Hepatocyte (in vitro differentiated cells): ENCODE results near the gene NCOR2. TPM values are rescaled to one million over a fixed set of nuclear protein-coding genes. Genes with fewer than 3 reads are reported as not detected.

Source experiments
- DNase-seq: peaks from one replicate; pipeline ENCODE4 v3.0.0-alpha.2; 2016; ENCODE audit warnings: low spot score
- H2AFZ ChIP-seq: fragments of 200-600 bp; sonication (generic); 2 replicates; pipeline ENCODE4 v1.6.0; 2016; ENCODE audit warnings: antibody characterized with exemption, mild to moderate bottlenecking
- H3K27ac ChIP-seq: fragments of 200-600 bp; sonication (generic); 2 replicates; pipeline ENCODE4 v1.5.1; 2016; ENCODE audit warnings: mild to moderate bottlenecking
- H3K27me3 ChIP-seq: fragments of 200-600 bp; sonication (generic); 2 replicates; pipeline ENCODE4 v1.6.1; 2016
- H3K36me3 ChIP-seq: fragments of 200-600 bp; sonication (generic); replicated peaks from 2 replicates; pipeline ENCODE4 v1.5.1; 2016; ENCODE audit warnings: low read depth; ENCODE audit not compliant: insufficient read depth
- H3K4me1 ChIP-seq: fragments of 200-600 bp; sonication (generic); 2 replicates; pipeline ENCODE4 v1.5.1; 2016; ENCODE audit warnings: mild to moderate bottlenecking, moderate library complexity; ENCODE audit not compliant: insufficient read depth
- H3K4me2 ChIP-seq: fragments of 200-600 bp; sonication (generic); 2 replicates; pipeline ENCODE4 v1.6.0; 2016
- H3K4me3 ChIP-seq: fragments of 200-600 bp; sonication (generic); 2 replicates; pipeline ENCODE4 v1.5.1; 2016; ENCODE audit warnings: mild to moderate bottlenecking
- H3K79me2 ChIP-seq: fragments of 200-600 bp; sonication (generic); 2 replicates; pipeline ENCODE4 v1.6.0; 2017; ENCODE audit warnings: mild to moderate bottlenecking
- H3K9me2 ChIP-seq: fragments of 200-600 bp; sonication (generic); replicated peaks from 2 replicates; pipeline ENCODE4 v1.6.0; 2017; ENCODE audit warnings: mild to moderate bottlenecking; ENCODE audit not compliant: insufficient read depth
- H3K9me3 ChIP-seq: fragments of 200-600 bp; sonication (generic); 2 replicates; pipeline ENCODE4 v1.5.1; 2016; ENCODE audit warnings: low read depth, mild to moderate bottlenecking
- H4K20me1 ChIP-seq: fragments of 200-600 bp; sonication (generic); 2 replicates; pipeline ENCODE4 v1.6.0; 2016; ENCODE audit warnings: mild to moderate bottlenecking; ENCODE audit not compliant: insufficient read depth, poor library complexity, severe bottlenecking
- EZH2 ChIP-seq: fragments of 200-600 bp; sonication (generic); IDR thresholded peaks from 2 replicates; pipeline ENCODE4 v1.6.1; 2016; ENCODE audit warnings: antibody characterized with exemption, mild to moderate bottlenecking, borderline replicate concordance
- EZH2phosphoT487 ChIP-seq: fragments of 200-600 bp; sonication (generic); IDR thresholded peaks from one replicate; pipeline ENCODE4 v1.6.1; 2018; ENCODE audit warnings: antibody characterized with exemption, mild to moderate bottlenecking, low read depth, moderate library complexity; ENCODE audit not compliant: unreplicated experiment, severe bottlenecking
- WGBS: methylation state at CpG from one replicate; pipeline ENCODE4 v1.1.6; 2016; ENCODE audit warnings: low lambda C conversion rate; ENCODE audit errors: missing lambda C conversion rate; 5-methylcytosine and 5-hydroxymethylcytosine counted together
- polyA plus RNA-seq: library from polyadenylated mRNA; unstranded; fragments of >200 nt; fragmentation: Nextera tagmentation; extraction: Ambion mirVana; gene quantifications from 2 replicates; pipeline ENCODE4 v1.2.1, GENCODE V29; 2016
- total RNA-seq: library from RNA; depleted of rRNA; stranded (reverse); fragments of >200 nt; gene quantifications from 2 replicates; pipeline ENCODE4 v1.2.3, GENCODE V29; 2014
- TF ChIP-seq, protein P1 (sequence below): fragments of 200-600 bp; sonication (generic); IDR thresholded peaks from 2 replicates; pipeline ENCODE4 v1.5.1; 2016; ENCODE audit warnings: antibody characterized with exemption, mild to moderate bottlenecking; ENCODE audit not compliant: poor library complexity

NCOR2 gene
- total and polyA plus RNA-seq, 2 experiments from 2014 or later: 40.3 to 121 TPM

- peaks cover 100% of the 10 kb centered on the region for H4K20me1 ChIP-seq
- peaks cover 100% of the 10 kb centered on the region for H3K79me2 ChIP-seq
- H3K9me2 ChIP-seq: no peaks in the 10 kb centered on the region
- H3K4me2 ChIP-seq: no peak overlapping the region
- no peak overlapping the region for H3K4me3 ChIP-seq
- H3K36me3 ChIP-seq: no peaks in the 10 kb centered on the region
- no peaks in the 10 kb centered on the region for H3K27me3 ChIP-seq
- TF ChIP-seq EZH2phosphoT487: no peak
- TF ChIP-seq, protein P1, sequence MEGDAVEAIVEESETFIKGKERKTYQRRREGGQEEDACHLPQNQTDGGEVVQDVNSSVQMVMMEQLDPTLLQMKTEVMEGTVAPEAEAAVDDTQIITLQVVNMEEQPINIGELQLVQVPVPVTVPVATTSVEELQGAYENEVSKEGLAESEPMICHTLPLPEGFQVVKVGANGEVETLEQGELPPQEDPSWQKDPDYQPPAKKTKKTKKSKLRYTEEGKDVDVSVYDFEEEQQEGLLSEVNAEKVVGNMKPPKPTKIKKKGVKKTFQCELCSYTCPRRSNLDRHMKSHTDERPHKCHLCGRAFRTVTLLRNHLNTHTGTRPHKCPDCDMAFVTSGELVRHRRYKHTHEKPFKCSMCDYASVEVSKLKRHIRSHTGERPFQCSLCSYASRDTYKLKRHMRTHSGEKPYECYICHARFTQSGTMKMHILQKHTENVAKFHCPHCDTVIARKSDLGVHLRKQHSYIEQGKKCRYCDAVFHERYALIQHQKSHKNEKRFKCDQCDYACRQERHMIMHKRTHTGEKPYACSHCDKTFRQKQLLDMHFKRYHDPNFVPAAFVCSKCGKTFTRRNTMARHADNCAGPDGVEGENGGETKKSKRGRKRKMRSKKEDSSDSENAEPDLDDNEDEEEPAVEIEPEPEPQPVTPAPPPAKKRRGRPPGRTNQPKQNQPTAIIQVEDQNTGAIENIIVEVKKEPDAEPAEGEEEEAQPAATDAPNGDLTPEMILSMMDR: no peak
- no peak for TF ChIP-seq EZH2
- peaks cover 27% of the 10 kb centered on the region for H3K4me1 ChIP-seq
- no peak overlapping the region for H3K27ac ChIP-seq
- no peaks in the 10 kb centered on the region for H3K9me3 ChIP-seq
- no peak for DNase-seq
- WGBS: 90% methylated on average over 27 of the region's 28 CpGs
- no peak overlapping the region for H2AFZ ChIP-seq
These were observed 12.0 kb downstream of the NCOR2 start for GRCh38 chr12:124555168-124556073.

DNA sequence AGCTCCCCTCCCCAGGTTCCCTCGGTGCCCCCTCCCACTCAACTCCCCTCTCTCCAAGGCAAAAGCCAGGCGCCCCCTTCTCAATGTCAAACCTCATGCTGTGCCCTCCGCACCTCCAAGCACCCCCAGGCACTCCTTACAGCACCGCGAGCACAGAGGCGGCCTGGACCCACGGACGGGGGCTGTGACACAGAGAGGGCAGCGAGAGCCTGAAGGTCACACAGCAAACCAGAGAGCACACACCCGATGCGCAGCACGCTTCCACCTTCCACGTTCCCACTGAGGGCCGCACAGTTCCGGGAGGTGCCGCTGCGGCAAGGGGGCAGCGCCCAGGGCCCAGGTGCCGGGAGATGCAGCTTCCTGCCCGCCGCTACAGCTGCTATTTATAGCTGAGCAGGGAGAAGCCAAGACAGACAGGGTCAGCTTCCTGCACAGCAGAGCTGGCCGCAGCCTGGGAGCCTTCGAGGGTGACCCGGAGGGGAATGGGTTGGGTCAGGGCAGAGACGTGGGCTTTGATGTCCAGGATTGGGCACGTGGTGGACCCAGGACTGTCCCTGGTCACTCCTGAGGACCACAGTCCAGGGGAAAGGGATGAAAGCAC lies 12.9 kb downstream of the NCOR2 start:
- Histone ChIP-seq H3K9me2 (no peaks in the 10 kb centered on the region), H3K4me3 (no peak overlapping the region), H3K79me2 (peaks cover 100% of the 10 kb centered on the region), H3K4me1 (peaks cover 36% of the 10 kb centered on the region), H3K27ac (no peak overlapping the region), H2AFZ (no peak overlapping the region), H3K36me3 (no peaks in the 10 kb centered on the region), H3K27me3 (no peaks in the 10 kb centered on the region), H4K20me1 (peaks cover 100% of the 10 kb centered on the region), H3K4me2 (no peak overlapping the region), H3K9me3 (no peaks in the 10 kb centered on the region)
- TF ChIP-seq, protein P1: no peak
- no peak for TF ChIP-seq EZH2
- no peak for TF ChIP-seq EZH2phosphoT487
- WGBS: 93% methylated on average over 22 of the region's 26 CpGs
- DNase-seq: no peak

GRCh38 chr12:124553862-124554428 lies 13.5 kb downstream of the NCOR2 start:
- Histone ChIP-seq H3K79me2 (peaks cover 100% of the 10 kb centered on the region), H2AFZ (no peak overlapping the region), H3K4me2 (no peak overlapping the region), H3K27ac (no peak overlapping the region), H4K20me1 (peaks cover 99% of the 10 kb centered on the region), H3K9me2 (no peaks in the 10 kb centered on the region), H3K4me3 (no peak overlapping the region), H3K36me3 (no peaks in the 10 kb centered on the region), H3K9me3 (no peaks in the 10 kb centered on the region), H3K4me1 (peaks cover 36% of the 10 kb centered on the region), H3K27me3 (no peaks in the 10 kb centered on the region)
- no peak for DNase-seq
- WGBS: 93% methylated on average over 18 of the region's 18 CpGs
- no peak for TF ChIP-seq EZH2
- TF ChIP-seq EZH2phosphoT487: no peak
- TF ChIP-seq, protein P1: no peak
